ENCODE measurements around the gene EFL1.

EFL1 gene

GRCh38 chr15:82111918-82112317 lies 150.6 kb downstream of the EFL1 start:
- Histone ChIP-seq H3K36me3 (ENCODE audit: control insufficient read depth, insufficient read depth, low read length) (no peaks in the 10 kb centered on the region), H3K27me3 (replicated peaks; ENCODE audit: control insufficient read depth, insufficient read depth, low read length) (no peaks in the 10 kb centered on the region), H3K4me3 (replicated peaks; ENCODE audit: low read depth, low read length) (no peak overlapping the region)
- DNase-seq (ENCODE audit: extremely low read depth, insufficient read length): no peak
- no peak for TF ChIP-seq CTCF (IDR thresholded peaks at IDR 0.05; ENCODE audit: insufficient read depth, low read length, poor library complexity, severe bottlenecking)

- no peak for DNase-seq (ENCODE audit: extremely low read depth, insufficient read length)
Observed at GRCh38 chr15:82110144-82110543, 152.4 kb downstream of the EFL1 start.

DNA sequence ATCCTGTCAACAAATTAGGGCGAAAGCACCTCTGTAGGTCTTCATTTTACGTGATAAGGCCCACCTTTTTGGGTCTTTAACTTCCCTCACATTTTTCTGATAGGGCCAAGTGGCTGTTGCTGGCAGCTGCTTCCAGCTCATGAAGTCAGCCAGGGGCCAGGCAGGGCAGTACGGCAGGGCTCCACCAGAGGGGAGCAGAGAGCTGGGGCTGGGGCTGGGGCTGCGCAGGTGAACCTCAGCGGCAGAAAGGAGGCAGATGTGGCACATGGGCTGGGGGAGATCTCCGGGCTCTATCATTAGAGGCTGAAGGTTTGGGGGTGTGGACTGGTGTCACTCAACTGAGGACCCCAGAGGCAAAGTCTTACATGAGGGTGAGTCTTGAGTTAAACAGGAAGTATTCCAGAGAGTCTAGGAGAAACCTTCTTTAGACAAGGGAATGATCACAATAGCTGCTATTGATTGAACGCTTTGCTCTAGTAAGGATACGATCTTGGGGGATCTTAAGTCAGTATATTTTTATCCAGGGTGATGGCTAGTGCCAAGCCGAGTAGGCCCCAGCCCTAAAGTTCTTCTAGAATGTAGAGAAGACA lies 153.9 kb downstream of the EFL1 start:
- no peaks in the 10 kb centered on the region for H3K36me3 ChIP-seq (ENCODE audit: control insufficient read depth, insufficient read depth, low read length)
- H3K4me3 ChIP-seq (replicated peaks; ENCODE audit: low read depth, low read length): no peak overlapping the region
- peaks cover 1% of the 10 kb centered on the region; the same call in 1 of the 2 replicates for H3K27me3 ChIP-seq (replicated peaks; ENCODE audit: control insufficient read depth, insufficient read depth, low read length)
- peak; percentile 99 for TF ChIP-seq CTCF (IDR thresholded peaks at IDR 0.05; ENCODE audit: insufficient read depth, low read length, poor library complexity, severe bottlenecking)
- DNase-seq (ENCODE audit: extremely low read depth, insufficient read length): peak; percentile 64

More at GRCh38 chr15:82110144-82110543, 152.4 kb downstream of the EFL1 start:
- Histone ChIP-seq H3K27me3 (replicated peaks; ENCODE audit: control insufficient read depth, insufficient read depth, low read length) (peaks cover 1% of the 10 kb centered on the region; the same call in 1 of the 2 replicates), H3K4me3 (replicated peaks; ENCODE audit: low read depth, low read length) (no peak overlapping the region), H3K36me3 (ENCODE audit: control insufficient read depth, insufficient read depth, low read length) (no peaks in the 10 kb centered on the region)
- TF ChIP-seq CTCF (IDR thresholded peaks at IDR 0.05; ENCODE audit: insufficient read depth, low read length, poor library complexity, severe bottlenecking): no peak

GRCh38 chr15:82106679-82107078 lies 155.9 kb downstream of the EFL1 start:
- Histone ChIP-seq H3K27me3 (replicated peaks; ENCODE audit: control insufficient read depth, insufficient read depth, low read length) (peaks cover 1% of the 10 kb centered on the region; the same call in 1 of the 2 replicates), H3K36me3 (ENCODE audit: control insufficient read depth, insufficient read depth, low read length) (no peaks in the 10 kb centered on the region), H3K4me3 (replicated peaks; ENCODE audit: low read depth, low read length) (no peak overlapping the region)
- TF ChIP-seq CTCF (IDR thresholded peaks at IDR 0.05; ENCODE audit: insufficient read depth, low read length, poor library complexity, severe bottlenecking): no peak
- DNase-seq (ENCODE audit: extremely low read depth, insufficient read length): no peak

GRCh38 chr15:82105451-82106215 lies 156.9 kb downstream of the EFL1 start:
- Histone ChIP-seq H3K27me3 (replicated peaks; ENCODE audit: control insufficient read depth, insufficient read depth, low read length) (peaks cover 1% of the 10 kb centered on the region; the same call in 1 of the 2 replicates), H3K4me3 (replicated peaks; ENCODE audit: low read depth, low read length) (no peak overlapping the region), H3K36me3 (ENCODE audit: control insufficient read depth, insufficient read depth, low read length) (no peaks in the 10 kb centered on the region)
- no peak for DNase-seq (ENCODE audit: extremely low read depth, insufficient read length)
- no peak for TF ChIP-seq CTCF (IDR thresholded peaks at IDR 0.05; ENCODE audit: insufficient read depth, low read length, poor library complexity, severe bottlenecking)

Measured in GM06990 (cell line).